Uterus (tissue), 4 donors: ENCODE results near the gene GATAD1. TPM values are rescaled to one million over a fixed set of nuclear protein-coding genes. Genes with fewer than 3 reads are reported as not detected.

ENCODE experiments used
- DNase-seq, 2 donors: peaks; one replicate each; pipeline ENCODE4 v3.0.0-alpha.2; 2019 to 2020
- H3K27ac ChIP-seq, 2 donors: fragments of 200-600 bp; sonication (generic); 1 replicate in 1 of 2; 2 replicates in 1 of 2; pipeline ENCODE4 v1.5.1; 2016 to 2018
- H3K27me3 ChIP-seq, 2 donors: fragments of 200-600 bp; sonication (generic); one replicate each; pipeline ENCODE4 v1.5.1; 2018 to 2019; ENCODE audit warnings: control low read depth in 1 of 2
- H3K36me3 ChIP-seq, 2 donors: fragments of 200-600 bp; sonication (generic); one replicate each; pipeline ENCODE4 v1.5.1; 2019; ENCODE audit warnings: control low read depth in 1 of 2
- H3K4me1 ChIP-seq, 2 donors: fragments of 200-600 bp; sonication (generic); one replicate each; pipeline ENCODE4 v1.5.1; 2018 to 2019; ENCODE audit warnings: control low read depth in 1 of 2
- H3K4me3 ChIP-seq, 2 donors: fragments of 200-600 bp; sonication (generic); 1 replicate in 1 of 2; 2 replicates in 1 of 2; pipeline ENCODE4 v1.5.1; 2018 to 2019; ENCODE audit warnings: mild to moderate bottlenecking in 1 of 2
- H3K9me3 ChIP-seq, 2 donors: fragments of 200-600 bp; sonication (generic); one replicate each; pipeline ENCODE4 v1.5.1; 2019; ENCODE audit warnings: control low read depth in 1 of 2
- CTCF ChIP-seq, 4 experiments: fragments of 200-600 bp in 2 of 4; fragments of 450-650 bp in 2 of 4; sonication (generic) in 2 of 4; IDR thresholded peaks; one replicate each; pipeline ENCODE4 v1.5.1; 2016 to 2019; ENCODE audit warnings: antibody characterized with exemption in 4 of 4, mild to moderate bottlenecking in 2 of 4, moderate library complexity in 1 of 4
- POLR2A ChIP-seq, 2 donors: fragments of 450-650 bp; IDR thresholded peaks; one replicate each; pipeline ENCODE4 v1.6.1; 2016; ENCODE audit warnings: antibody characterized with exemption in 2 of 2, mild to moderate bottlenecking in 1 of 2, moderate library complexity in 1 of 2
- intact Hi-C: fragments of 100-400 bp; cut with DNase I; formaldehyde crosslinking; loops from one replicate; pipeline ENCODE4 v1.15.1; 2023; ENCODE audit warnings: low total_unique reads
- total RNA-seq, 4 donors: library from RNA; depleted of rRNA in 3 of 4; stranded (reverse); fragments of >200 nt in 3 of 4; gene quantifications; one replicate each; pipeline versions ENCODE4 v1.1.0 to v1.2.4, GENCODE V29; 2014 to 2023
- donor health status: DM: yes; HTN: yes; CAD: no.

Gene GATAD1
- total RNA-seq, 4 donors from 2014 or later = 41.2 to 62.2 (median 54.9) TPM

- H3K27ac ChIP-seq = no peak overlapping the region
- H3K4me1 ChIP-seq = no peaks in the 10 kb centered on the region
- DNase-seq = no peak
- H3K27me3 ChIP-seq = no peaks in the 10 kb centered on the region
- TF ChIP-seq POLR2A (IDR thresholded peaks at IDR 0.05) (no peak), CTCF (IDR thresholded peaks at IDR 0.05) (no peak)
- no peak overlapping the region for H3K4me3 ChIP-seq
- intact Hi-C loops = no loop called here
- no peaks in the 10 kb centered on the region for H3K36me3 ChIP-seq
- no peaks in the 10 kb centered on the region for H3K9me3 ChIP-seq
These were observed 59.1 kb downstream of the GATAD1 start for GRCh38 chr7:92506363-92506762.

- Histone ChIP-seq H3K4me3 (no peak overlapping the region), H3K27me3 (no peaks in the 10 kb centered on the region), H3K4me1 (no peaks in the 10 kb centered on the region), H3K36me3 (no peaks in the 10 kb centered on the region), H3K27ac (no peak overlapping the region), H3K9me3 (no peaks in the 10 kb centered on the region)
- intact Hi-C loops = no loop called here
- TF ChIP-seq POLR2A (IDR thresholded peaks at IDR 0.05) = no peak
- no peak for TF ChIP-seq CTCF (IDR thresholded peaks at IDR 0.05)
- DNase-seq = no peak
These were observed 61.7 kb downstream of the GATAD1 start for GRCh38 chr7:92508946-92509345.

Other genes with a start within 250 kb of the GATAD1 start
- 100 to 1,000 TPM in 2 of 4 donors, 10 to 100 TPM in 2; 63.3 to 161 (median 101) TPM for gene KRIT1, start 201.6 kb upstream of the GATAD1 start, total RNA-seq
- 10 to 100 TPM; 27.4 to 100.0 (median 54.6) TPM for gene ANKIB1, start 201.5 kb upstream of the GATAD1 start, total RNA-seq
- gene ERVW-1, start 30.5 kb downstream of the GATAD1 start, total RNA-seq = not detected
- gene PEX1, start 81.0 kb downstream of the GATAD1 start, total RNA-seq = 10 to 100 TPM; 19.7 to 59.7 (median 36.8) TPM
- gene RBM48, start 81.3 kb downstream of the GATAD1 start, total RNA-seq = 10 to 100 TPM in 3 of 4 donors, 1 to 10 TPM in 1; 3.8 to 24.1 (median 16.6) TPM
- 10 to 100 TPM in 3 of 4 donors, 1 to 10 TPM in 1; 7.2 to 42.9 (median 34.3) TPM for gene FAM133B, start 142.9 kb downstream of the GATAD1 start, total RNA-seq